IMR-90 (cell line): ENCODE results near the gene BTN1A1. TPM values are rescaled to one million over a fixed set of nuclear protein-coding genes. Genes with fewer than 3 reads are reported as not detected.

Source experiments
- ATAC-seq: fragments of 200-7000 bp; cut with Tn5 transposase; 2 replicates; pipeline ENCODE4 v1.9.1; 2020; ENCODE audit warnings: low read depth, mild to moderate bottlenecking, moderate library complexity
- BruUV-seq: library from RNA; stranded (reverse); fragments of 400-500 nt; replicated peaks from 2 replicates; lab custom pipeline; 2021; lab: Mats Ljungman, UMichigan
- CTCF ChIA-PET: fragments of 300-600 bp; formaldehyde crosslinking; extraction: SDS; loops from one replicate; lab custom pipeline; 2021; ENCODE audit warnings: antibody characterized with exemption; lab: Yijun Ruan, JAX
- POLR2A ChIA-PET: fragments of 300-600 bp; sonication (Branson Sonifier 250); formaldehyde crosslinking; loops from one replicate; lab custom pipeline; 2022; ENCODE audit warnings: antibody characterized with exemption; ENCODE audit not compliant: unreplicated experiment; lab: Charles Lee
- DNase-seq: peaks from one replicate; pipeline ENCODE4 v3.0.0; 2013
- H2AFZ ChIP-seq: replicated peaks from 2 replicates; pipeline ENCODE3; 2013; ENCODE audit warnings: low read length, mild to moderate bottlenecking; ENCODE audit not compliant: poor library complexity
- H2AK5ac ChIP-seq: 2 replicates; pipeline ENCODE4 v1.6.1; 2013; ENCODE audit warnings: low read depth, low read length, inconsistent platforms
- H2AK9ac ChIP-seq: replicated peaks from 2 replicates; pipeline ENCODE3; 2013; ENCODE audit warnings: mild to moderate bottlenecking, low read depth, low read length, moderate library complexity; ENCODE audit not compliant: poor library complexity
- H2BK120ac ChIP-seq: 2 replicates; pipeline ENCODE4 v1.6.1; 2013; ENCODE audit warnings: low read depth, low read length, inconsistent platforms
- H2BK15ac ChIP-seq: 3 replicates; pipeline ENCODE4 v1.6.1; 2013; ENCODE audit warnings: low read depth, low read length, inconsistent platforms
- H2BK20ac ChIP-seq: 2 replicates; pipeline ENCODE4 v1.6.1; 2013; ENCODE audit warnings: low read depth, mild to moderate bottlenecking, inconsistent platforms, low read length, moderate library complexity
- H2BK5ac ChIP-seq: 2 replicates; pipeline ENCODE4 v1.6.1; 2013; ENCODE audit warnings: mild to moderate bottlenecking, low read depth, low read length, inconsistent platforms; ENCODE audit not compliant: poor library complexity, severe bottlenecking
- H3K14ac ChIP-seq: replicated peaks from 2 replicates; pipeline ENCODE4 v1.6.1; 2013; ENCODE audit warnings: low read depth, low read length, inconsistent platforms
- H3K18ac ChIP-seq: 2 replicates; pipeline ENCODE4 v1.6.1; 2013; ENCODE audit warnings: low read depth, low read length, control low read depth
- H3K23ac ChIP-seq: 2 replicates; pipeline ENCODE4 v1.6.1; 2013; ENCODE audit warnings: low read depth, low read length, inconsistent platforms
- H3K27ac ChIP-seq: 2 replicates; pipeline ENCODE4 v1.5.1; 2013; ENCODE audit warnings: mild to moderate bottlenecking, control low read depth, low read length; ENCODE audit not compliant: insufficient read depth
- H3K27me3 ChIP-seq: 2 replicates; pipeline ENCODE4 v1.6.1; 2013; ENCODE audit warnings: low read length; ENCODE audit not compliant: control insufficient read depth, insufficient read depth
- H3K36me3 ChIP-seq: 2 replicates; pipeline ENCODE4 v1.6.1; 2013; ENCODE audit warnings: low read length, mixed read lengths; ENCODE audit not compliant: control insufficient read depth, insufficient read depth
- H3K4ac ChIP-seq: 2 replicates; pipeline ENCODE4 v1.6.1; 2013; ENCODE audit warnings: low read depth, low read length, inconsistent platforms
- H3K4me1 ChIP-seq: 2 replicates; pipeline ENCODE4 v1.6.1; 2013; ENCODE audit warnings: low read length, mixed read lengths; ENCODE audit not compliant: control insufficient read depth, insufficient read depth
- H3K4me2 ChIP-seq: 2 replicates; pipeline ENCODE4 v1.6.1; 2013; ENCODE audit warnings: low read depth, mild to moderate bottlenecking, control low read depth, low read length, moderate library complexity
- H3K4me3 ChIP-seq: 2 replicates; pipeline ENCODE4 v1.5.1; 2013; ENCODE audit warnings: low read depth, mild to moderate bottlenecking, control low read depth, low read length, moderate library complexity; ENCODE audit not compliant: insufficient read depth
- H3K56ac ChIP-seq: 2 replicates; pipeline ENCODE4 v1.6.1; 2013; ENCODE audit warnings: low read length, inconsistent platforms; ENCODE audit not compliant: insufficient read depth; ENCODE audit errors: extremely low read depth
- H3K79me1 ChIP-seq, 2 experiments: 2 replicates each; pipeline ENCODE4 v1.6.1; 2013; ENCODE audit warnings: low read length in 2 of 2, inconsistent platforms in 1 of 2, low read depth in 1 of 2
- H3K9ac ChIP-seq: 2 replicates; pipeline ENCODE4 v1.6.1; 2013; ENCODE audit warnings: low read depth, low read length, control low read depth
- H3K9me1 ChIP-seq: 2 replicates; pipeline ENCODE4 v1.6.1; 2013; ENCODE audit warnings: low read length, inconsistent platforms; ENCODE audit not compliant: insufficient read depth
- H3K9me3 ChIP-seq: 2 replicates; pipeline ENCODE4 v1.6.1; 2013; ENCODE audit warnings: low read length; ENCODE audit not compliant: control insufficient read depth, insufficient read depth
- H4K20me1 ChIP-seq: 2 replicates; pipeline ENCODE4 v1.6.1; 2013; ENCODE audit warnings: low read length, inconsistent platforms; ENCODE audit not compliant: insufficient read depth
- H4K5ac ChIP-seq: 2 replicates; pipeline ENCODE4 v1.6.1; 2013; ENCODE audit warnings: mild to moderate bottlenecking, low read depth, low read length, control low read depth
- H4K8ac ChIP-seq, 2 experiments: 2 replicates each; pipeline ENCODE4 v1.6.1; 2013; ENCODE audit warnings: low read depth in 2 of 2, low read length in 2 of 2, control low read depth in 1 of 2, inconsistent platforms in 1 of 2
- H4K91ac ChIP-seq: 2 replicates; pipeline ENCODE4 v1.6.1; 2013; ENCODE audit warnings: low read depth, low read length, inconsistent platforms; ENCODE audit not compliant: insufficient read depth
- BHLHE40 ChIP-seq: fragments of 150-350 bp; IDR thresholded peaks from 2 replicates; pipeline ENCODE4 v1.6.1; 2016; ENCODE audit warnings: mild to moderate bottlenecking, low read depth, low read length
- CHD1 ChIP-seq: IDR thresholded peaks from 2 replicates; pipeline ENCODE4 v1.6.1; 2012; ENCODE audit warnings: low read depth, low read length, improper control_type of control experiment
- CTCF ChIP-seq: conservative IDR thresholded peaks from 2 replicates; pipeline ENCODE4 v1.5.1; 2012; ENCODE audit warnings: mild to moderate bottlenecking, low read depth, low read length, improper control_type of control experiment
- MAFK ChIP-seq: IDR thresholded peaks from 2 replicates; pipeline ENCODE4 v1.6.1; 2012; ENCODE audit warnings: low read depth, low read length, improper control_type of control experiment
- MAZ ChIP-seq: IDR thresholded peaks from 2 replicates; pipeline ENCODE4 v1.6.1; 2012; ENCODE audit warnings: low read depth, mild to moderate bottlenecking, low read length, improper control_type of control experiment, moderate library complexity, borderline replicate concordance
- MXI1 ChIP-seq: IDR thresholded peaks from 2 replicates; pipeline ENCODE4 v1.6.1; 2012; ENCODE audit warnings: low read depth, mild to moderate bottlenecking, low read length, moderate library complexity, borderline replicate concordance
- RAD21 ChIP-seq: IDR thresholded peaks from 2 replicates; pipeline ENCODE4 v1.6.1; 2012; ENCODE audit warnings: low read length, improper control_type of control experiment
- RCOR1 ChIP-seq: IDR thresholded peaks from 2 replicates; pipeline ENCODE4 v1.6.1; 2012; ENCODE audit warnings: mild to moderate bottlenecking, low read length, improper control_type of control experiment; ENCODE audit not compliant: insufficient replicate concordance
- RFX5 ChIP-seq: IDR thresholded peaks from 2 replicates; pipeline ENCODE4 v1.8.0; 2012; ENCODE audit warnings: low read depth, mild to moderate bottlenecking, low read length, moderate library complexity
- WGBS, 2 experiments: methylation state at CpG; one replicate each; pipeline versions ENCODE4 v1.1.5 to v1.1.7; 2013; ENCODE audit warnings: missing lambda C conversion rate in 2 of 2; ENCODE audit not compliant: insufficient read length in 1 of 2; ENCODE audit errors: extremely low coverage in 2 of 2; 5-methylcytosine and 5-hydroxymethylcytosine counted together
- dilution Hi-C: fragments of 300-500 bp; cut with HindIII; formaldehyde crosslinking; loops from one replicate; pipeline ENCODE4 v1.14.3; 2018; ENCODE audit warnings: low sequenced_read_pairs; ENCODE audit not compliant: unreplicated experiment
- in situ Hi-C: fragments of 300-500 bp; cut with MboI; formaldehyde crosslinking; loops from 3 replicates; pipeline ENCODE4 v1.14.3; 2019; ENCODE audit warnings: low sequenced_read_pairs, inconsistent platforms, mixed read lengths
- intact Hi-C: fragments of 100-400 bp; cut with micrococcal nuclease; formaldehyde crosslinking; loops from 2 replicates; pipeline ENCODE4 v1.10.0; 2022
- polyA plus RNA-seq, 3 experiments: library from polyadenylated mRNA; depleted of rRNA; stranded (reverse); fragments of >200 nt; gene quantifications; 2 replicates each; pipeline ENCODE4 v1.2.3, GENCODE V29; 2012; ENCODE audit warnings: low replicate concordance in 1 of 3
- total RNA-seq: library from RNA; depleted of rRNA; stranded (reverse); fragments of >200 nt; gene quantifications from 2 replicates; pipeline ENCODE4 v1.2.3, GENCODE V29; 2012

BTN1A1 gene
- total and polyA plus RNA-seq, 2 of the 4 experiments (the other 2 are of a cell fraction) = not detected

DNA sequence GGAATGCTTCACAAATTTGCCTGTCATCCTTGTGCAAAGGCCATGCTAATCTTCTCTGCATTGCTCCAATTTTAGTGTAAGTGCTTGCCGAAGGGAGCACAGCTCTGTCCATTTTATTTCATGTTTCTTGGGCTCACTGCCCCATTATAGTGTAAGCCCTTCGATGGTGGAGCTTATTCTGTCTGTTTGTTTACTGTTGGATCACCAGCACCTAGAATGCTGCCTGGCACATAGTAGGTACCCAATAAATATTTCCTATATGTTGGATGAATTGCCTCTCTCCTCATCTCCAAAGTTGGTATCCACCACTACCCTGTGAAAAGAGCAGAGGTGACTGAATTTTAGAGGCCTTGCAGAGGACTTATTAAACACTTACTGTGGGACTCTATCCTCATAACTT lies 19.3 kb downstream of the BTN1A1 start:
- dilution Hi-C loops = no loop called here

More for the DNA sequence above, 19.3 kb downstream of the BTN1A1 start:
- no peak overlapping the region for H3K56ac ChIP-seq
- TF ChIP-seq MAZ (no peak), MXI1 (no peak), RCOR1 (no peak), BHLHE40 (no peak), RFX5 (no peak), RAD21 (no peak), CTCF (no peak), CHD1 (no peak), MAFK (no peak)
- H3K4me3 ChIP-seq = no peak overlapping the region
- no peak overlapping the region for H3K4ac ChIP-seq
- no peak overlapping the region for H3K14ac ChIP-seq
- H2AK5ac ChIP-seq = no peak overlapping the region
- no peak overlapping the region for H2AFZ ChIP-seq
- H3K27ac ChIP-seq = no peak overlapping the region
- no peak overlapping the region for H4K5ac ChIP-seq
- no peaks in the 10 kb centered on the region for H4K20me1 ChIP-seq
- CTCF ChIA-PET = interaction anchor here (1.0 kb wide), 2 partner anchors 177 to 179 kb away, joined by 3 read pairs; no protein-coding TSS in a partner anchor
- H4K91ac ChIP-seq = no peak overlapping the region
- no peak overlapping the region; a peak in 1 of 4 replicates for H4K8ac ChIP-seq
- in situ Hi-C loops = no loop called here
- H3K9ac ChIP-seq = no peak overlapping the region
- H2BK20ac ChIP-seq = no peak overlapping the region
- WGBS, 2 experiments = no CpG with 5 or more reads among the region's 2 CpGs
- H3K18ac ChIP-seq = no peak overlapping the region
- BruUV-seq = no TSS peak
- peaks cover 7% of the 10 kb centered on the region for H3K4me1 ChIP-seq
- no peak overlapping the region for H3K4me2 ChIP-seq
- no peaks in the 10 kb centered on the region for H3K27me3 ChIP-seq
- H2AK9ac ChIP-seq = no peak overlapping the region
- POLR2A ChIA-PET = no interaction called here
- H3K36me3 ChIP-seq = no peaks in the 10 kb centered on the region
- no peak for ATAC-seq
- intact Hi-C loops = no loop called here
- H3K79me1 ChIP-seq = peaks cover 0 to 7% of the 10 kb centered on the region in 2 experiments; a peak in 3 of 4 replicates
- peaks cover 6% of the 10 kb centered on the region; the same call in 1 of the 2 replicates for H3K9me1 ChIP-seq
- H3K23ac ChIP-seq = no peak overlapping the region
- H2BK15ac ChIP-seq = no peak overlapping the region
- no peak for DNase-seq
- no peak overlapping the region for H2BK5ac ChIP-seq
- no peaks in the 10 kb centered on the region for H3K9me3 ChIP-seq
- H2BK120ac ChIP-seq = no peak overlapping the region
